Vagina (tissue), 2 donors: Measurements from ENCODE around the gene A4GALT.

Source experiments
- POLR2AphosphoS5 ChIP-seq, 2 donors: sonication (generic); formaldehyde crosslinking; IDR thresholded peaks; one replicate each; pipeline ENCODE4 v1.9.0; 2017; ENCODE audit warnings: antibody characterized with exemption in 2 of 2, mild to moderate bottlenecking in 2 of 2, low read depth in 1 of 2; ENCODE audit not compliant: insufficient read depth in 1 of 2
- TF ChIP-seq, protein P1 (sequence below), 3 experiments: fragments of 450-650 bp in 2 of 3; fragments of 200-600 bp in 1 of 3; sonication (generic) in 1 of 3; IDR thresholded peaks; one replicate each; pipeline ENCODE4 v1.5.1; 2017 to 2019; ENCODE audit warnings: antibody characterized with exemption in 3 of 3, mild to moderate bottlenecking in 2 of 3, moderate library complexity in 2 of 3

DNA sequence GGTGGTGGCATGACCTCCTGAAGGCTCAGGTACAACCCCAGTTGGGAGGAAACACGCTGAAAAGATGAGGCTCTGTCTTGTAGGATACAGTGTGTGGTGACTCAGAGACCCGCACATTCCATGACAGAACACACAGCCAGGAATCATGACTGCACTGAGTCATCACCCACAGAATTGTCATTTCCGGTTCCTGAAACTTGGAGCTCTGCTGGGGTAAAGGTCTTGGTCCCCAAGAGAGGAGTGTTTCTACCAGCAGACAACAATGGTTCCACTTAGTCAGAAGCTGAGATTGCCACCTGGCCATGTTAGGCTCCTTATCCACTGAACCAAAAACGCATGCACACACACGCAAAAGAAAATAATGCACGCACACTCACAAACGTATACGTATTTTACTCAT lies 40.0 kb downstream of the A4GALT start:
- TF ChIP-seq, protein P1, sequence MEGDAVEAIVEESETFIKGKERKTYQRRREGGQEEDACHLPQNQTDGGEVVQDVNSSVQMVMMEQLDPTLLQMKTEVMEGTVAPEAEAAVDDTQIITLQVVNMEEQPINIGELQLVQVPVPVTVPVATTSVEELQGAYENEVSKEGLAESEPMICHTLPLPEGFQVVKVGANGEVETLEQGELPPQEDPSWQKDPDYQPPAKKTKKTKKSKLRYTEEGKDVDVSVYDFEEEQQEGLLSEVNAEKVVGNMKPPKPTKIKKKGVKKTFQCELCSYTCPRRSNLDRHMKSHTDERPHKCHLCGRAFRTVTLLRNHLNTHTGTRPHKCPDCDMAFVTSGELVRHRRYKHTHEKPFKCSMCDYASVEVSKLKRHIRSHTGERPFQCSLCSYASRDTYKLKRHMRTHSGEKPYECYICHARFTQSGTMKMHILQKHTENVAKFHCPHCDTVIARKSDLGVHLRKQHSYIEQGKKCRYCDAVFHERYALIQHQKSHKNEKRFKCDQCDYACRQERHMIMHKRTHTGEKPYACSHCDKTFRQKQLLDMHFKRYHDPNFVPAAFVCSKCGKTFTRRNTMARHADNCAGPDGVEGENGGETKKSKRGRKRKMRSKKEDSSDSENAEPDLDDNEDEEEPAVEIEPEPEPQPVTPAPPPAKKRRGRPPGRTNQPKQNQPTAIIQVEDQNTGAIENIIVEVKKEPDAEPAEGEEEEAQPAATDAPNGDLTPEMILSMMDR (IDR thresholded peaks at IDR 0.05): no peak
- no peak for TF ChIP-seq POLR2AphosphoS5 (IDR thresholded peaks at IDR 0.05; ENCODE audit: insufficient read depth in 1 of 2, low read depth in 1 of 2)
